HG03575 (cell line): Measurements from ENCODE around the gene JUN.

Source experiments
- ATAC-seq: cut with Tn5 transposase; IDR thresholded peaks from one replicate; pipeline ENCODE4 v1.9.1; 2021; ENCODE audit not compliant: unreplicated experiment, insufficient number of reproducible peaks, low FRiP score; ENCODE audit errors: extremely low read depth

JUN gene

DNA sequence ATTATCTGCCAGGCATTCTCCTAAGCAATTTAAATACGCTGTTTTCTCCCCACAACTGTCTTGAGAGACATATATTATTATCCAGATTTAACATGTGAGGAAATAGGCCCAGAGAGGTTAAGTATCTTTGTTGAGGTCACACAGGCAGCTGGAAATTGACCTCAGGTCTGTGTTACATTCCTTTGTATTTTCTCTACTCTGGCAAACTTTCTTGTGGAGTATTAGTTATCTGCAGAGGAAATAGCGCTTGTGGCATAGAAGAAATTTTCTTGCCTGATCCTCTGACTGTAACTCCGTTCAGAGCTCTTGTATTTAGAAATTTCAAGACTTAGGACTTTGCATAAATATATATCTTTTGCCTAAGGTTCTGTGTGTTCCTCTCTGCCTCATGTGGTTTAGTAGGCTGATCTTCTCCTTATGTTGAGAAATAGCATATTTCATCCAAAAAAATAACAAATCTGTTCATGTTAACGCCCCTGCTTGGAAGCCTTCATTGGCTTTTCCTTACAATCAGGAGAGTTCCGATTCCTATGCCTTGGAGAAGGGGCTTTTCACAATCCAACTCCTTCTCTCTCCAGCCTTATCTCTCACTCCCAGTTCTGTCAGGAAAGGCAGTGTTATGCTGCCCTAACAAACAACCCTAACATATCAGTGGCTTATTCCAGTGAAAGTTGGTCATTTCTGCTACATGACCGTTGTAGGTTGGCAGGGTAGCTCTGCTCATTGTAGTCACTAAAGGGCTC lies 2.5 kb upstream of the JUN start:
- ATAC-seq = no peak

GRCh38 chr1:58785442-58786058 lies 1.7 kb upstream of the JUN start:
- no peak for ATAC-seq

- no peak for ATAC-seq
Observed at GRCh38 chr1:58784758-58785441, 1.1 kb upstream of the JUN start.

DNA sequence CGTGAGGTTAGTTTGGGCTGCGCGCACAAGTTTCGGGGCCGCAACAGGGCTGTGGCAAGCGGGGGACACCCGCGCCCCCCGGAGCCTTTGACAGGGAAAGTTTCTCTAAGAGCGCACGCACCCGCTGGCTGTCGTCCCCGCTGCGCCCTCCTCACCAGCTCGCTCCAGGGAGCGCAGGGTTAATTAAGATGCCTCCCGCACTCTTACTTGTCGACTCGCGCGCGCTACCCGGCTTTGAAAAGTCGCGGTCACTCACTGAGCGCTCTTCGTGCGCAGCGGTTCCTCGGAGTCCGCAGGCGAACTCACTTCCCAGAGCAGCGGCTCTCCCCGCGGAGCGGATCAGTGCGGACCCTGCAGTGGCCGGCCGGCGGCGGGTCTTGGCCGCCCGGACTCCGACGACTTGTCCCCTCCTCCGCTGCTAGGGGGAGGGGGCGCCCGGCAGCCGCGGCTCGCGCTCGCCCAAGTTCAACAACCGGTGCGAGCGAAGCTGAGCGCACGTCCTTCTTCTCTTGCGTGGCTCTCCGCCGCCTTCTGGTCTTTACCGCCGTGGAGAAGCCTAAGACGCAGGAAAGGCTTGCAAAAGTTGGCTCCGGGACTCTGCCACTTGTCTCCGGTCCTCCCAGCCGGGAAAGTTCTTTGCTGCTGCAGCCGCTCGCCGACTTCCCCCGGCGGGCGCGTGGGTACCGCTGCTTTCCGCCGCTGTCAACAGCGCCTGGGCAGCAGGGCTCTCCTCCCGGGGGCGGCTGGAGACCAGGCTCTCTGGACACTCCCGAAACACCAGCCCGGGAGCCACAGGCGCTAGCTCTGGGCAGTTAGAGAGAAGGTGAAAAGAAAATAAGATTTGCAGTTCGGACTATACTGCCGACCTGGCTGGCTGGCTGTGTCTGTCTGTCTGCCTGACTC lies 506 bp downstream of the JUN start:
- no peak for ATAC-seq

DNA sequence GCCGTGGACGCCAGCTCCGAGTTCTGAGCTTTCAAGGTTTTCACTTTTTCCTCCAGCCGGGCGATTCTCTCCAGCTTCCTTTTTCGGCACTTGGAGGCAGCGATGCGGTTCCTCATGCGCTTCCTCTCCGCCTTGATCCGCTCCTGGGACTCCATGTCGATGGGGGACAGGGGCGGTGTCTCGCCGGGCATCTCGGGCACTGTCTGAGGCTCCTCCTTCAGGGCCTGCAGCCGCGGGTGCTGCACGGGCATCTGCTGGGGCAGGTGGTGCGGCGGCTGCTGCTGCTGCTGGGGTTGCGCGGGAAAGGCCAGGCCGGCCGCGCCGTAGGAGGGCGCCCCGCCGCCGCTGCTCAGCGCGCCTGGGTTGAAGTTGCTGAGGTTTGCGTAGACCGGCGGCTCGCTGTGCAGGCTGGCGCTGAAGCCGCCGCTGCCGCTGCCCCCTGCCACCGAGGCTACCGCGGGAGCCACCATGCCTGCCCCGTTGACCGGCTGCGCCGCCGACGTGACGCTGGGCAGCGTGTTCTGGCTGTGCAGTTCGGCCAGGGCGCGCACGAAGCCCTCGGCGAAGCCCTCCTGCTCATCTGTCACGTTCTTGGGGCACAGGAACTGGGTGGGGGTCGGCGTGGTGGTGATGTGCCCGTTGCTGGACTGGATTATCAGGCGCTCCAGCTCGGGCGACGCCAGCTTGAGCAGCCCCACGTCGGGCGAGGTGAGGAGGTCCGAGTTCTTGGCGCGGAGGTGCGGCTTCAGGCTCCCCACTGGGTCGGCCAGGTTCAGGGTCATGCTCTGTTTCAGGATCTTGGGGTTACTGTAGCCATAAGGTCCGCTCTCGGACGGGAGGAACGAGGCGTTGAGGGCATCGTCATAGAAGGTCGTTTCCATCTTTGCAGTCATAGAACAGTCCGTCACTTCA lies 1.4 kb downstream of the JUN start:
- no peak for ATAC-seq

GRCh38 chr1:58781541-58782177 lies 2.2 kb downstream of the JUN start:
- no peak for ATAC-seq

- no peak for ATAC-seq
Observed at GRCh38 chr1:58780836-58781452, 2.9 kb downstream of the JUN start.

DNA sequence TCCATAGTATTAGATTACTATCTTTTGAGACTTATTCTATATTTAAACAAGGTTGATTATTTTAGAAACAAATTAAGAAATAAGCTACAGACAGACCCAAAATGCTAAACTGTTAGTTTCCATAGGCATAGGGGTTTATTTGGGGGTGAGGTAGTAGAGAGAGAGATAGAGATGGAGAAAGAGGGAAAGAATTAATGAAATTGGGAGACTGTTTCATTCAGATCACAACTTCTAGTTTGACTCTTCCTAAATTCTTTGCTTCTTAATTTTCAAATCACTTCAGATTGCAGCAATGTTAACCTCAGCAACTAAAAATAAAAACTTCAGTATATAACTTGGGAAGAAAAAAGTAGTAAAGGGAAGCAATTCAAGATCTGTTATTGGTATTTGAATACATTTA lies 3.4 kb downstream of the JUN start:
- no peak for ATAC-seq

- ATAC-seq = no peak
Observed at GRCh38 chr1:58779801-58780382, 4.0 kb downstream of the JUN start.

GRCh38 chr1:58779059-58779754 lies 4.6 kb downstream of the JUN start:
- no peak for ATAC-seq

- no peak for ATAC-seq
Observed at GRCh38 chr1:58778385-58779000, 5.4 kb downstream of the JUN start.

DNA sequence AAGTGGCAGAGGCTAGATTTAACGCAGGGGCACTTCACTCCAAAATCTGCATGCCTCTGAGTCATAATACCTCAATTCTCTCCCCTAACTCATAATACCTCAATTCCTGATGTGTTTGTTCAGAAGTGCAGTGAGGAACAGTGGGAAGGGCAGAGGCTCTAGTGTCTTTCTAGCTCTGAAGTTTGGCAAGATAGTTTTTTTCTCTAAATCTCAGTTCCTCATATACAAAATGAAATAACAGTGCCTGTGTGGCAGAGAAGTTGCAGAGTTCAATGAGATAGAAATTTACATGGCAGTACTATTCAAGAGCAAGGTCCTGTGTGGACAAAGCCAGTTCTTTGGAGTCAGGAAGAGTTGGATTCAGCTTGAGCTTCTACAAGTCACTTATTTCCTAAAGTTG lies 9.8 kb downstream of the JUN start:
- ATAC-seq = no peak

- no peak for ATAC-seq
Observed at GRCh38 chr1:58773406-58773840, 10.4 kb downstream of the JUN start.

GRCh38 chr1:58769809-58770320 lies 14.0 kb downstream of the JUN start:
- ATAC-seq = no peak

DNA sequence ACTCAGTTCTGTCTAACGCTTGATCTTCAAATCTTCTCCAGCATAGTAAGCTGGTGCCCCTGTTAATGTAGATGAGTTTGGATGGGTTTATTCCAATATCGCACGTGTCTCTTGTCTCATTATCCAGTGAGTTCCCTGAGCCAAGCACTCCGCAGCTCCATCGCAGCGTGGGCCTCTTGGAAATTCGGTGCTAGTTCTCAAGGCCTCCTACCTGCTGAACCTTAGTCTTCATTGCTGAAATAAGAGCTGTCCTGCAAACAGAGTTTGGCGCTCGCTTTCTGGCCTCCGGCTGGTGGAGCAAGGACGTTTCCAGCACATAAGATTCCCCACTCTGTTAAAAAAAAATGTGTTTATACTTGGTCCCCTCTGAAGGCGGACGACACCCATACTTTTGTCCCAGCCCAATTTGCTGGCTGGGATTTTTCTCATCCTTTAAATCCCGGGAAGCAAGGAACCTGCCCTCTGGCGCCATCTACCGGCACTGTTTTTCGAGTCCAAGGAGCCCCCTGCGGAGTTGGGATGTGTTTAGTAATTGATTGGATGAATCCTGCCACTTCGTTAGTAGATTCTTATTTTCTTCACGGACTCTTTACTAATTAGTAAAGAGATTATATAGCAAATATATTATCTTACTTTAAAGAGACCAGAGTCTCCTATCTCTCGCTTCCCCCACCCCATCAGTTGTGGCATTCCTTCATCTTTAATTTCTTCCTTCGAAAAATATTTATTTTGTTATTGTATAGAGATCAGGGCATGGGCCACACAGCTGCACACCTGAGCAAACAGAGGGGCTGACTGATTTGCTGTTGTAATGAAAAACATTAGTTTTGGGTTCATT lies 14.7 kb downstream of the JUN start:
- no peak for ATAC-seq
